WTC11 (cell line): ENCODE results near the gene RAB11FIP3. TPM values are rescaled to one million over a fixed set of nuclear protein-coding genes. Genes with fewer than 3 reads are reported as not detected.
A peak's percentile ranks its signal among the peaks of the same experiment; 100 is the strongest.

ENCODE experiments used
- ATAC-seq: fragments of 200-7000 bp; cut with Tn5 transposase; 2 replicates; pipeline ENCODE4 v1.10.0; 2021; ENCODE audit warnings: mild to moderate bottlenecking, moderate library complexity
- CTCF ChIA-PET: fragments of 300-600 bp; sonication (Branson Sonifier 250); formaldehyde crosslinking; loops from one replicate; lab custom pipeline; 2021; ENCODE audit warnings: antibody characterized with exemption; lab: Charles Lee
- POLR2A ChIA-PET: fragments of 350-600 bp; sonication (Branson Sonifier 250); formaldehyde crosslinking; loops from one replicate; lab custom pipeline; 2021; ENCODE audit warnings: antibody characterized with exemption; lab: Charles Lee
- DNase-seq: peaks from one replicate; pipeline ENCODE4 v3.0.0; 2021; ENCODE audit warnings: low spot score
- H3K27ac Mint-ChIP-seq: 2 replicates; pipeline ENCODE4 v1.8.0; 2021; ENCODE audit warnings: mixed read lengths
- H3K27me3 Mint-ChIP-seq: 2 replicates; pipeline ENCODE4 v1.8.0; 2021; ENCODE audit warnings: low read depth, mild to moderate bottlenecking, moderate library complexity, mixed read lengths
- H3K36me3 Mint-ChIP-seq: 2 replicates; pipeline ENCODE4 v1.8.0; 2021; ENCODE audit warnings: mixed read lengths
- H3K4me1 Mint-ChIP-seq: 2 replicates; pipeline ENCODE4 v1.8.0; 2022; ENCODE audit warnings: mixed read lengths
- H3K4me3 Mint-ChIP-seq: 2 replicates; pipeline ENCODE4 v1.8.0; 2021; ENCODE audit warnings: mild to moderate bottlenecking, moderate library complexity, mixed read lengths
- H3K9me3 Mint-ChIP-seq: 2 replicates; pipeline ENCODE4 v1.8.0; 2021; ENCODE audit warnings: mixed read lengths
- ARID4B ChIP-seq: sonication (generic); formaldehyde crosslinking; IDR thresholded peaks from 2 replicates; pipeline ENCODE4 v1.8.0; 2023; ENCODE audit warnings: missing genetic modification reagents, mild to moderate bottlenecking, borderline replicate concordance
- ATF1 ChIP-seq: sonication (generic); formaldehyde crosslinking; IDR thresholded peaks from 2 replicates; pipeline ENCODE4 v1.8.1; 2023; ENCODE audit warnings: mild to moderate bottlenecking, moderate library complexity, missing genetic modification reagents
- CBFB ChIP-seq: sonication (generic); formaldehyde crosslinking; IDR thresholded peaks from 2 replicates; pipeline ENCODE4 v1.8.1; 2022; ENCODE audit warnings: mild to moderate bottlenecking, low read depth, missing genetic modification reagents
- E2F1 ChIP-seq: sonication (generic); formaldehyde crosslinking; IDR thresholded peaks from 2 replicates; pipeline ENCODE4 v1.8.0; 2022; ENCODE audit warnings: mild to moderate bottlenecking, missing genetic modification reagents
- E2F5 ChIP-seq: sonication (generic); formaldehyde crosslinking; IDR thresholded peaks from 2 replicates; pipeline ENCODE4 v1.8.1; 2022; ENCODE audit warnings: mild to moderate bottlenecking, moderate library complexity, missing genetic modification reagents
- ESRRA ChIP-seq: sonication (generic); formaldehyde crosslinking; IDR thresholded peaks from 2 replicates; pipeline ENCODE4 v1.8.1; 2022; ENCODE audit warnings: mild to moderate bottlenecking, missing genetic modification reagents, borderline replicate concordance
- FOXP4 ChIP-seq: sonication (generic); formaldehyde crosslinking; IDR thresholded peaks from 2 replicates; pipeline ENCODE4 v1.8.0; 2022; ENCODE audit warnings: mild to moderate bottlenecking, missing genetic modification reagents
- HMGA2 ChIP-seq: fragments of 250-450 bp; sonication (Bioruptor Pico); IDR thresholded peaks from 2 replicates; pipeline ENCODE4 v1.4.0; 2021; ENCODE audit warnings: mild to moderate bottlenecking, moderate library complexity
- JUN ChIP-seq: sonication (generic); formaldehyde crosslinking; IDR thresholded peaks from 2 replicates; pipeline ENCODE4 v1.8.0; 2023; ENCODE audit warnings: mild to moderate bottlenecking, missing genetic modification reagents
- RELA ChIP-seq: sonication (generic); formaldehyde crosslinking; IDR thresholded peaks from 2 replicates; pipeline ENCODE4 v1.8.1; 2022; ENCODE audit warnings: missing genetic modification reagents, mild to moderate bottlenecking, borderline replicate concordance
- SP1 ChIP-seq: sonication (generic); formaldehyde crosslinking; conservative IDR thresholded peaks from 2 replicates; pipeline ENCODE4 v1.8.1; 2022; ENCODE audit warnings: missing genetic modification reagents
- ZMAT4 ChIP-seq: fragments of 250-450 bp; sonication (Bioruptor Pico); IDR thresholded peaks from 2 replicates; pipeline ENCODE4 v1.9.0; 2021; ENCODE audit warnings: mild to moderate bottlenecking
- ZNF121 ChIP-seq: sonication (generic); formaldehyde crosslinking; IDR thresholded peaks from 2 replicates; pipeline ENCODE4 v1.8.0; 2023; ENCODE audit warnings: missing genetic modification reagents
- ZNF263 ChIP-seq: sonication (generic); formaldehyde crosslinking; IDR thresholded peaks from 2 replicates; pipeline ENCODE4 v1.8.1; 2022; ENCODE audit warnings: low read depth, mild to moderate bottlenecking, moderate library complexity, missing genetic modification reagents
- ZNF317 ChIP-seq: sonication (generic); formaldehyde crosslinking; IDR thresholded peaks from 2 replicates; pipeline ENCODE4 v1.8.1; 2023; ENCODE audit warnings: low read depth, mild to moderate bottlenecking, moderate library complexity, missing genetic modification reagents, borderline replicate concordance
- ZNF423 ChIP-seq: fragments of 250-450 bp; sonication (Bioruptor Pico); IDR thresholded peaks from 2 replicates; pipeline ENCODE4 v2.1.2; 2022; ENCODE audit warnings: mild to moderate bottlenecking, moderate library complexity
- total RNA-seq: library from RNA; stranded (reverse); gene quantifications from 3 replicates; pipeline ENCODE4 v1.2.3, GENCODE V29; 2021

Gene RAB11FIP3
- total RNA-seq, 1 experiment from 2014 or later = 38.6 TPM

GRCh38 chr16:426115-426905, 861 bp downstream of the RAB11FIP3 start (continued):
- TF ChIP-seq E2F5 (CRISPR knock-in tag) (0 out of 2 replicates have a peak, but pooled peaks have one; percentile 26), CBFB (CRISPR knock-in tag) (no peak), ZMAT4 (CRISPR knock-in tag) (no peak), SP1 (CRISPR knock-in tag) (no peak), ESRRA (CRISPR knock-in tag) (no peak), ATF1 (CRISPR knock-in tag) (no peak), FOXP4 (no peak), JUN (no peak), ZNF317 (CRISPR knock-in tag) (no peak), E2F1 (CRISPR knock-in tag) (no peak), RELA (CRISPR knock-in tag) (peak; percentile 64; the same call in 1 of the 2 replicates), ZNF121 (CRISPR knock-in tag) (peak; percentile 53; the same call in 1 of the 2 replicates), ZNF423 (CRISPR knock-in tag) (no peak), HMGA2 (CRISPR knock-in tag) (no peak)

- TF ChIP-seq ARID4B = 0 out of 2 replicates have a peak, but pooled peaks have one; percentile 1
- TF ChIP-seq ZNF423 (CRISPR knock-in tag) = peak; percentile 49; the same call in 1 of the 2 replicates
- no peak for TF ChIP-seq ZNF263 (CRISPR knock-in tag)
- no peak for DNase-seq
- Mint-ChIP-seq H3K9me3 (no peaks in the 10 kb centered on the region), H3K36me3 (no peaks in the 10 kb centered on the region; the same call in 1 of the 2 replicates), H3K4me3 (peak overlapping the region; percentile 64), H3K4me1 (peaks cover 14% of the 10 kb centered on the region), H3K27ac (no peak overlapping the region), H3K27me3 (peaks cover 49% of the 10 kb centered on the region)
- ChIA-PET POLR2A (no interaction called here), CTCF (interaction anchor here (0.8 to 4.2 kb wide), 3 partner anchors 25 to 61 kb away, joined by 3 to 25 read pairs (median 10); partner anchors contain the start of gene DECR2)
- ATAC-seq = no peak
These were observed 1.4 kb downstream of the RAB11FIP3 start for GRCh38 chr16:426906-427249.
